Loucy (cell line): ENCODE measurements around the gene INSL6.

Source experiments
- EZH2phosphoT487 ChIP-seq: fragments of 200-600 bp; IDR thresholded peaks from 2 replicates; pipeline ENCODE4 v1.6.1; 2018; ENCODE audit warnings: antibody characterized with exemption, mild to moderate bottlenecking, moderate library complexity, borderline replicate concordance
- TF ChIP-seq, protein P1 (sequence below): fragments of 200-600 bp; sonication (generic); conservative IDR thresholded peaks from 2 replicates; pipeline ENCODE4 v1.5.1; 2014; ENCODE audit warnings: mild to moderate bottlenecking, antibody characterized with exemption, low read length

DNA sequence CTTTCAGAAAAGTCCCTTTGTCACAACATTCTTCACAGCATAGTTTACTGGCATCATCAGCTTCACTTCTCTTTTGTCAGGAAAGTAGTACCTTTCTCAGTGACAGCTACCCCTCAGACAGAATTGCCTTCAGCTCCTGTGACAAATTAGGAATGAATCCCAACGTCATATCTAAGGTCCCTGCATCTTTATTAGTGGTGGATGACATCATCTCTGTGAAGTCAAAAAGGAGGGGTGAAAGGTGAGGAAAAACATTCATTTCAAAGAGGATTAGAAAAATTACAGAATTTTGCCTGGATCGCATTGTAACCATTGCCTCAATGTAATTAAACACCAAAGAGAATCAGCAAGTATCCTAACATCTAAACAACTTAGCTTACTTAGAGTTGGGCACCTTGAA is 7.9 kb upstream of the INSL6 start:
- TF ChIP-seq, protein P1, sequence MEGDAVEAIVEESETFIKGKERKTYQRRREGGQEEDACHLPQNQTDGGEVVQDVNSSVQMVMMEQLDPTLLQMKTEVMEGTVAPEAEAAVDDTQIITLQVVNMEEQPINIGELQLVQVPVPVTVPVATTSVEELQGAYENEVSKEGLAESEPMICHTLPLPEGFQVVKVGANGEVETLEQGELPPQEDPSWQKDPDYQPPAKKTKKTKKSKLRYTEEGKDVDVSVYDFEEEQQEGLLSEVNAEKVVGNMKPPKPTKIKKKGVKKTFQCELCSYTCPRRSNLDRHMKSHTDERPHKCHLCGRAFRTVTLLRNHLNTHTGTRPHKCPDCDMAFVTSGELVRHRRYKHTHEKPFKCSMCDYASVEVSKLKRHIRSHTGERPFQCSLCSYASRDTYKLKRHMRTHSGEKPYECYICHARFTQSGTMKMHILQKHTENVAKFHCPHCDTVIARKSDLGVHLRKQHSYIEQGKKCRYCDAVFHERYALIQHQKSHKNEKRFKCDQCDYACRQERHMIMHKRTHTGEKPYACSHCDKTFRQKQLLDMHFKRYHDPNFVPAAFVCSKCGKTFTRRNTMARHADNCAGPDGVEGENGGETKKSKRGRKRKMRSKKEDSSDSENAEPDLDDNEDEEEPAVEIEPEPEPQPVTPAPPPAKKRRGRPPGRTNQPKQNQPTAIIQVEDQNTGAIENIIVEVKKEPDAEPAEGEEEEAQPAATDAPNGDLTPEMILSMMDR, result no peak
- TF ChIP-seq EZH2phosphoT487, result no peak
